ENCODE results near the gene SLC25A10.

GRCh38 chr17:81702934-81703746, 8.9 kb upstream of the SLC25A10 start, which contains the start of gene MRPL12:
- TF ChIP-seq SUZ12 (IDR thresholded peaks at IDR 0.05): no peak
- TF ChIP-seq LEF1 (IDR thresholded peaks at IDR 0.05; ENCODE audit: borderline replicate concordance): no peak
- TF ChIP-seq TARDBP (IDR thresholded peaks at IDR 0.05): no peak
- no peak for TF ChIP-seq ZNF384 (IDR thresholded peaks at IDR 0.05)
- TF ChIP-seq BHLHE40 (IDR thresholded peaks at IDR 0.05; ENCODE audit: borderline replicate concordance): no peak
- no peak for TF ChIP-seq SP1 (IDR thresholded peaks at IDR 0.05)
- TF ChIP-seq ARNT (IDR thresholded peaks at IDR 0.05): no peak
- TF ChIP-seq FOXA1 (IDR thresholded peaks at IDR 0.05): no peak
- peak; percentile 50 for TF ChIP-seq ELF4 (IDR thresholded peaks at IDR 0.05)
- TF ChIP-seq FOXM1 (IDR thresholded peaks at IDR 0.05; ENCODE audit: borderline replicate concordance): no peak
